K562 (cell line): ENCODE measurements around the gene TRAPPC2B. TPM values are rescaled to one million over a fixed set of nuclear protein-coding genes. Genes with fewer than 3 reads are reported as not detected.

Experiments
- CBFB ChIP-seq: sonication (generic); formaldehyde crosslinking; IDR thresholded peaks from 2 replicates; pipeline ENCODE4 v1.4.0; 2020; ENCODE audit warnings: mild to moderate bottlenecking, missing genetic modification reagents
- E2F8 ChIP-seq: fragments of 450-650 bp; IDR thresholded peaks from 2 replicates; pipeline ENCODE4 v1.7.1; 2018; ENCODE audit warnings: mild to moderate bottlenecking, low read depth; ENCODE audit not compliant: partially characterized antibody
- GTF2F1 ChIP-seq: IDR thresholded peaks from 2 replicates; pipeline ENCODE4 v1.6.1; 2011; ENCODE audit warnings: low read depth, low read length, improper control_type of control experiment
- HCFC1 ChIP-seq: IDR thresholded peaks from 2 replicates; pipeline ENCODE4 v1.6.1; 2012; ENCODE audit warnings: low read depth, low read length, improper control_type of control experiment
- HLTF ChIP-seq: fragments of 450-650 bp; IDR thresholded peaks from 2 replicates; pipeline ENCODE4 v1.6.1; 2016
- HNRNPUL1 ChIP-seq: fragments of 200-400 bp; formaldehyde crosslinking; IDR thresholded peaks from 2 replicates; pipeline ENCODE4 v1.6.1; 2017; ENCODE audit warnings: low read length
- KLF13 ChIP-seq: fragments of 450-650 bp; IDR thresholded peaks from 2 replicates; pipeline ENCODE4 v1.6.1; 2016; ENCODE audit warnings: missing genetic modification characterization, low read depth, mild to moderate bottlenecking, missing compliant biosample characterization, moderate library complexity, borderline replicate concordance
- MAFF ChIP-seq: IDR thresholded peaks from 2 replicates; pipeline ENCODE4 v1.6.1; 2012; ENCODE audit warnings: low read length, improper control_type of control experiment
- PTRF ChIP-seq: fragments of 450-650 bp; IDR thresholded peaks from 2 replicates; pipeline ENCODE4 v1.6.1; 2016; ENCODE audit warnings: mild to moderate bottlenecking, missing genetic modification characterization, missing compliant biosample characterization
- RBM34 ChIP-seq: fragments of 200-400 bp; formaldehyde crosslinking; IDR thresholded peaks from 2 replicates; pipeline ENCODE4 v1.6.1; 2018; ENCODE audit warnings: low read length, borderline replicate concordance; ENCODE audit not compliant: insufficient read depth
- RUNX1 ChIP-seq: sonication (generic); IDR thresholded peaks from 2 replicates; pipeline ENCODE4 v1.6.1; 2016; ENCODE audit warnings: antibody characterized with exemption, low read depth
- SAFB ChIP-seq: fragments of 200-400 bp; formaldehyde crosslinking; IDR thresholded peaks from 2 replicates; pipeline ENCODE4 v1.6.1; 2017; ENCODE audit warnings: low read depth, low read length, borderline replicate concordance
- SMARCC2 ChIP-seq: fragments of 450-650 bp; IDR thresholded peaks from 2 replicates; pipeline ENCODE4 v1.6.1; 2017; ENCODE audit warnings: antibody characterized with exemption, moderate library complexity, mild to moderate bottlenecking, low read depth
- TFAM ChIP-seq: fragments of 250-450 bp; sonication (Bioruptor Pico); conservative IDR thresholded peaks from 2 replicates; pipeline ENCODE4 v1.5.0; 2021; ENCODE audit warnings: mild to moderate bottlenecking, moderate library complexity
- ZNF354B ChIP-seq: fragments of 250-450 bp; sonication (Bioruptor Pico); IDR thresholded peaks from 2 replicates; pipeline ENCODE4 v1.4.0; 2020
- polyA plus RNA-seq, 8 experiments: library from polyadenylated mRNA; depleted of rRNA in 4 of 8; stranded (reverse) in 5 of 8; unstranded in 3 of 8; fragments of >200 nt; fragmentation: Nextera tagmentation in 2 of 8; fragmentation: Illumina TruSeq in 1 of 8; extraction: Ambion mirVana in 2 of 8; extraction: Trizol in 1 of 8; gene quantifications; 2 replicates each; pipeline versions ENCODE4 v1.2.1 to v1.2.3, GENCODE V29; 2011 to 2014; ENCODE audit warnings: inconsistent platforms in 1 of 8, missing spikeins in 1 of 8
- total RNA-seq, 7 experiments: library from RNA; depleted of rRNA in 6 of 7; stranded (reverse); fragments of >200 nt in 6 of 7; fragmentation: Illumina TruSeq in 2 of 7; extraction: Trizol in 2 of 7; gene quantifications; 2 replicates each; pipeline versions ENCODE4 v1.2.1 to v1.2.3, GENCODE V29; 2011 to 2021; ENCODE audit warnings: low replicate concordance in 1 of 7
- TF ChIP-seq, protein P1 (sequence below), 3 experiments: fragments of 200-800 bp in 1 of 3; fragments of 250-450 bp in 1 of 3; fragments of 450-650 bp in 1 of 3; sonication (Bioruptor Pico) in 1 of 3; sonication (Bioruptor generic) in 1 of 3; formaldehyde crosslinking in 1 of 3; IDR thresholded peaks; 2 replicates each; pipeline versions ENCODE4 v1.6.1 to v1.8.0; 2016 to 2022; ENCODE audit warnings: mild to moderate bottlenecking in 2 of 3, missing genetic modification characterization in 2 of 3, missing compliant biosample characterization in 1 of 3, moderate library complexity in 1 of 3
- TF ChIP-seq, protein P2 (sequence below): sonication (generic); formaldehyde crosslinking; IDR thresholded peaks from 2 replicates; pipeline ENCODE4 v1.8.0; 2022; ENCODE audit warnings: mild to moderate bottlenecking, missing genetic modification reagents, borderline replicate concordance

TRAPPC2B gene
- total and polyA plus RNA-seq, 9 of the 15 experiments (the other 6 are each of a cell fraction or from before 2014, with no cell fraction given) = 2.2 to 20.4 (median 4.6) TPM

- TF ChIP-seq ZNF354B (CRISPR knock-in tag) = no peak
- no peak for TF ChIP-seq KLF13 (tag)
- no peak for TF ChIP-seq RBM34
- peak; percentile 59 for TF ChIP-seq E2F8
- TF ChIP-seq HNRNPUL1 = no peak
- TF ChIP-seq PTRF = no peak
- TF ChIP-seq, protein P1, sequence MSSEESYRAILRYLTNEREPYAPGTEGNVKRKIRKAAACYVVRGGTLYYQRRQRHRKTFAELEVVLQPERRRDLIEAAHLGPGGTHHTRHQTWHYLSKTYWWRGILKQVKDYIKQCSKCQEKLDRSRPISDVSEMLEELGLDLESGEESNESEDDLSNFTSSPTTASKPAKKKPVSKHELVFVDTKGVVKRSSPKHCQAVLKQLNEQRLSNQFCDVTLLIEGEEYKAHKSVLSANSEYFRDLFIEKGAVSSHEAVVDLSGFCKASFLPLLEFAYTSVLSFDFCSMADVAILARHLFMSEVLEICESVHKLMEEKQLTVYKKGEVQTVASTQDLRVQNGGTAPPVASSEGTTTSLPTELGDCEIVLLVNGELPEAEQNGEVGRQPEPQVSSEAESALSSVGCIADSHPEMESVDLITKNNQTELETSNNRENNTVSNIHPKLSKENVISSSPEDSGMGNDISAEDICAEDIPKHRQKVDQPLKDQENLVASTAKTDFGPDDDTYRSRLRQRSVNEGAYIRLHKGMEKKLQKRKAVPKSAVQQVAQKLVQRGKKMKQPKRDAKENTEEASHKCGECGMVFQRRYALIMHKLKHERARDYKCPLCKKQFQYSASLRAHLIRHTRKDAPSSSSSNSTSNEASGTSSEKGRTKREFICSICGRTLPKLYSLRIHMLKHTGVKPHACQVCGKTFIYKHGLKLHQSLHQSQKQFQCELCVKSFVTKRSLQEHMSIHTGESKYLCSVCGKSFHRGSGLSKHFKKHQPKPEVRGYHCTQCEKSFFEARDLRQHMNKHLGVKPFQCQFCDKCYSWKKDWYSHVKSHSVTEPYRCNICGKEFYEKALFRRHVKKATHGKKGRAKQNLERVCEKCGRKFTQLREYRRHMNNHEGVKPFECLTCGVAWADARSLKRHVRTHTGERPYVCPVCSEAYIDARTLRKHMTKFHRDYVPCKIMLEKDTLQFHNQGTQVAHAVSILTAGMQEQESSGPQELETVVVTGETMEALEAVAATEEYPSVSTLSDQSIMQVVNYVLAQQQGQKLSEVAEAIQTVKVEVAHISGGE (CRISPR knock-in tag; IDR thresholded peaks at IDR 0.05) = peak in 1 of 3 experiments; percentile 54; a peak in 1 of 6 replicates
- no peak for TF ChIP-seq GTF2F1
- TF ChIP-seq, protein P2, sequence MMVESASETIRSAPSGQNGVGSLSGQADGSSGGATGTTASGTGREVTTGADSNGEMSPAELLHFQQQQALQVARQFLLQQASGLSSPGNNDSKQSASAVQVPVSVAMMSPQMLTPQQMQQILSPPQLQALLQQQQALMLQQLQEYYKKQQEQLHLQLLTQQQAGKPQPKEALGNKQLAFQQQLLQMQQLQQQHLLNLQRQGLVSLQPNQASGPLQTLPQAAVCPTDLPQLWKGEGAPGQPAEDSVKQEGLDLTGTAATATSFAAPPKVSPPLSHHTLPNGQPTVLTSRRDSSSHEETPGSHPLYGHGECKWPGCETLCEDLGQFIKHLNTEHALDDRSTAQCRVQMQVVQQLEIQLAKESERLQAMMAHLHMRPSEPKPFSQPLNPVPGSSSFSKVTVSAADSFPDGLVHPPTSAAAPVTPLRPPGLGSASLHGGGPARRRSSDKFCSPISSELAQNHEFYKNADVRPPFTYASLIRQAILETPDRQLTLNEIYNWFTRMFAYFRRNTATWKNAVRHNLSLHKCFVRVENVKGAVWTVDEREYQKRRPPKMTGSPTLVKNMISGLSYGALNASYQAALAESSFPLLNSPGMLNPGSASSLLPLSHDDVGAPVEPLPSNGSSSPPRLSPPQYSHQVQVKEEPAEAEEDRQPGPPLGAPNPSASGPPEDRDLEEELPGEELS (CRISPR knock-in tag) = no peak
- peak; percentile 59 for TF ChIP-seq HCFC1
- TF ChIP-seq MAFF = no peak
- no peak for TF ChIP-seq CBFB
- no peak for TF ChIP-seq RUNX1
- TF ChIP-seq SMARCC2 = no peak
- no peak for TF ChIP-seq TFAM (CRISPR knock-in tag)
- TF ChIP-seq SAFB = no peak
- no peak for TF ChIP-seq HLTF
These were observed 42.9 kb upstream of the TRAPPC2B start, which contains the start of gene ZNF543 (continued) for GRCh38 chr19:57320180-57321084.
